Frontal cortex (tissue), 4 donors: ENCODE measurements around the gene PDE4B. TPM values are rescaled to one million over a fixed set of nuclear protein-coding genes. Genes with fewer than 3 reads are reported as not detected.

Source experiments
- DNase-seq, 2 donors: peaks; one replicate each; pipeline ENCODE4 v3.0.0; 2012; ENCODE audit warnings: low spot score in 2 of 2
- FAIRE-seq: peaks from 2 replicates; lab custom pipeline; 2012; peaks lifted over from hg19 to GRCh38; lab: Jason Lieb, UNC
- total RNA-seq: library from RNA; depleted of rRNA; stranded (reverse); fragments of >200 nt; gene quantifications from one replicate; pipeline ENCODE4 v1.2.3, GENCODE V29; 2014
- donor health status: control.
- donor health status: control.
- donor health status: control.

PDE4B gene
- total RNA-seq, 1 donor from 2014 or later: 91.7 TPM

GRCh38 chr1:66335859-66336640 is 543.4 kb downstream of the PDE4B start:
- FAIRE-seq (no peak), DNase-seq (peak in 1 of 2 donors; percentile 19)

DNA sequence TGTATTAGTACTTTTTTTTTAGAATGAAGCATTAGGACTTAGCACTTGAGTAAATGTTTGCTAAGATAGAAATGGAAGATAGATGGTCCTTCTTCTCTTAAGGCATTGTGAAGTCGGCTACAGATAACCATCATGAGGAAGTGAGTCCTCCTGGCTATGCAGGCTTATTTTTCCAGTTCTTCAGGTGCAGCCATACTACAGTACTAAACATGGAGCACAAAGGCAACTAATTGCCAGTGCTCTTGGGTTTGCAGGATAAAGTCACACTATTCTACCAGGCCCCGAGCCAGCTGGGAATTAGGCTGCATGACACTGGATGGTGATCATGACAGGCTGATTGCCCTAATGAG is 543.9 kb downstream of the PDE4B start:
- FAIRE-seq (no peak), DNase-seq (no peak)

DNA sequence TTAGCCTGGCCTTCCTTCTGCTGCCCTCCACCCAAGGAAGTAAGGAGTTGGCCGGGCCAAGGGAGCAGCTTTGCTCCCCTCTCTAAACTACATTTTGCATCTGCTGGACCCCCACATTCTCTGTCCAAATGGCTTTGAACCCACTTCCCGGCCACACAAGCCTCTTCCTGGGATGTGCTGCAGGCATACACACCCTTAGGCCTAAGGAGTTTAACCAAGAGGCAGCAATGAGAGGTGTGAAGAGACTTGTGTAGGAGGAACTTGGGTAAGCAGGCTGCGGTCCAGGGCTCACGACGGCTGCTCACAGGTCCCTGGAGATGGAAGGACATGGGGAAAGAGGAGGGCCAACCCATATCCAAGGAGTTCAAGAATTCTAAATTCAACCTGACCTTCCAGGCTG is 544.6 kb downstream of the PDE4B start:
- DNase-seq (no peak), FAIRE-seq (no peak)

- no peak for FAIRE-seq
- DNase-seq: no peak
Observed at GRCh38 chr1:66339944-66340343, 547.2 kb downstream of the PDE4B start.

DNA sequence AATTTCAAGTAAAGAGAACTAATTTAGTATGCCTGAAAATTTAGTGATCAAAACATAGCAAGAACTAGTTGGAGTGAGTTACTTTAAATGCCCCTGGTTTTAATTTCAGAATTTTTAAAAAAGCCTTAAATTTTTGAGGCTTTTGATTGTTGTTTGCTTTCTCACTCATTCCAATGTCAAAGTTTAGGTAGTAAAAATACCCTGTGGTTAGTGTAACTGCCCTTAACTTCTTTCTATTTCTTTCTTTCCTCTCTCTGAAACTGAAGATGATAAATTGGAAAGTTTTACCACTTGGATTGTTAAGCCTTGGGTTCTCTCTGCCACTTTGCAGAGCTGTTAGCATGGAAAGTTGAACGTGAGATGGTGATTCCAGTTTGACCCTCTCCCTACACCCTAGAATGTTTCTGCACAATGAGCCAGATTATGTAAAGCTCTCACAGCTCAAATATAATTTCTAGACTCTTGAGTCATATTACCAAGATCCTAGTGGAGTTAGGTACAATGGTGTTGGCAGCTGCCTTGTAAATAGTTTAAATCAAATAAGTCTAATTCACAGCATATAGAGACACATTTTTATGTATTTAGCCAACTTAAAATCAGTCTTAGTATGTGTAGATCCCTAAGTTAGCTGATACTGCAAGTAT is 548.9 kb downstream of the PDE4B start:
- FAIRE-seq (no peak), DNase-seq (no peak)

- FAIRE-seq (no peak), DNase-seq (no peak)
Observed at GRCh38 chr1:66342707-66343106, 550.0 kb downstream of the PDE4B start.

DNA sequence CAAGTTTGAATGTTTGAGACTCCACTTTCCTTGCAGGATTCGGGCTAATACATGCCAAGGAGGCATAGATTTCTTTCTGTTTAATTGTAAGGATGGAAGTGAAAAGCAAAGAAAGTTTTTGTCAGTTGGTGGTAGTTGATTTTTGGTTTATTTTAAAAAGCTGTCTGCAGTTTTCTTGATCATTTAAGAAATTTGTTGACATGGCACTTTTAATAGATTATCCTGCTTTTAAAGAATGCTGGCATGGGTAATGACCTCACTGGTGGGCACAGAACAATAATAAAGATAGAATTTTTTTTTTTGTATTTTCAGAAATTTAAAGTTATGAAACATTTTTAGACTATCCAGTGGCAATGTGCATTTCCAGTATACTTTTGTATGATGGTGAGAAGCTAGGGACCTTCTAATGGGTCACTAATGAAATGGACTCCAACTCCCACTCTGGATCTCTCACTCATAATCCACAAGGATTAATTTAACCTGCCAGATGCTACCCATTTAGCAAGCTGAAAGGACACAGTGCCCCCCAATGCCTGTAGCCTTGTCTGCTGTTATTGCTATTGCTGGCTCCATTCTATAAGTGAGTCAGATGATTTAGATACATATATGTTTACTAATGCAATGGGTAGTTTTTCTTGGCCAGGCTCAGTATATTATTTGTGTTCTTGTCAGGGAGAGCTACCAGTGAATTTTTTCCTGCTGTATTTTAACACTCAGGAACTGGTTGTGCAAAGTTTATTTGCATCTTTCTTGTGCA is 551.1 kb downstream of the PDE4B start:
- FAIRE-seq: no peak

DNA sequence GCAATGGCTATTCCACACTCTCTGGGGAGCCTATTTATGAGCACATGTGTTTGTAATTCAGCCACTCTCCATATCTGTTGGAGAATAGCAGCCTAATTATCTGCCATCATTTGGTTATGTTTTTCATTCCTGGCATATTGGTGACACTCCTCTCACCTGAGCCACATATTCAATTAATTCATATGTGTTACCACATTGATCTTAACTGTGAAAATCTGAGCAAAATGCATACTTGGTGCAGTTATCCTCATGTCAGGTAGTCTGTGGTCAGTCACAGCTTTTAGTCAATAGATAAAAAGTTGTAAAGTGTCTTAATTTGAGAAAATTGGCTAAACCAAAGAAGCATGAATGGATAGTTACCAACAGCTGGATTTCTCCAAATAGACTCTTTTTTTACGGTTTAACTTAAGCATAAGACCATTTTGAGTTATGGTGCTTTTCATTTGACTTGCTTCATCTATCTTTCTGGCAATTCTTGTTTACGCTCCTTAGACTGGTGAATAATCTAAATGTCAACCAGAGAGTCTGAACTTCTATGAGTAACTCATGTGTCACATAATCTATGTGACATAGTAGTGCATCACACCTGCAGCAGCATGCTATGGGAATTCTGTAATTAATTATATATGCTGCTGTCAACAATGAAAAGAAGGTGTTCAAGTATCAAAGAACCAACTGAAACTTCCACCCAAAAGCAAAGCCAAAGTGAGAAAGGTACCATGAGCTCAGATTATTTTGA is 553.5 kb downstream of the PDE4B start:
- no peak for FAIRE-seq
- no peak for DNase-seq

More for the DNA sequence above, 551.1 kb downstream of the PDE4B start:
- no peak for DNase-seq

DNA sequence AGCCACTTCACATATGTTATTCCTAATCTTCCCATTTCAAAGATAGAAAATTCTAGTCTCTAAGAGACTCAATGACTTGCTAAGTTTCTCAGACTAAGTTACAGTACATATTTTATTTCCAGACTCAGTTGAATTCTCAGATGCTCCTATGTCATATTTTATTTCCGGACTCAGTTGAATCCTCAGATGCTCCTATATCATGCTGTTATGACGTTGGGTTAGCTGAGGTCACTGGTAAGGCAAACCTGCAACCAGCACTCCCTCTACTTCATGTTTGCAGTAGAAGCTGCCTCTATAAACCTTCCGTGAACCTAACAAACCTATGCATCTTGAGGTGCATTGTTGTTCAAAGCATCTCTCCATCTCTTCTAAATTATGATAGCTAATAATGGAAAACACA is 554.2 kb downstream of the PDE4B start:
- FAIRE-seq: no peak
- DNase-seq: no peak

- no peak for DNase-seq
- no peak for FAIRE-seq
Observed at GRCh38 chr1:66348776-66349175, 556.1 kb downstream of the PDE4B start.

DNA sequence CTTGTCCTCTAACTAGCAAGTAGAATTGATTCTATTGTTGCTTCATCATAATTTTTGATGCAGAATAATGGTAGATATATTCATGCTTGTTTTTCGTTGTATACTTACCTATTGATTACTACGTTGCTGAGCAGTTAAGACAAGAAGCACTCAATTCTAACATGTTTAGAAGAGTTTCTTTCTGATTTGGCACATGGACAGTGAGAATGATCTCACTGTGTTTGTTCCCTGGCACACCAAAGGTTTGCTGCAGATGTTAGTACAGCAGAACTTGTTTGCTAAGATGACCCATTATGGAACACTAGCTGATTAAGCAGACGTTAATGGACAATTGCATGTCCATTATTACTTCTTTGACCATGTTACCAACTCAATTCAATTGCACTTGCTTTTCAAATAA is 556.5 kb downstream of the PDE4B start:
- FAIRE-seq: no peak
- no peak for DNase-seq

DNA sequence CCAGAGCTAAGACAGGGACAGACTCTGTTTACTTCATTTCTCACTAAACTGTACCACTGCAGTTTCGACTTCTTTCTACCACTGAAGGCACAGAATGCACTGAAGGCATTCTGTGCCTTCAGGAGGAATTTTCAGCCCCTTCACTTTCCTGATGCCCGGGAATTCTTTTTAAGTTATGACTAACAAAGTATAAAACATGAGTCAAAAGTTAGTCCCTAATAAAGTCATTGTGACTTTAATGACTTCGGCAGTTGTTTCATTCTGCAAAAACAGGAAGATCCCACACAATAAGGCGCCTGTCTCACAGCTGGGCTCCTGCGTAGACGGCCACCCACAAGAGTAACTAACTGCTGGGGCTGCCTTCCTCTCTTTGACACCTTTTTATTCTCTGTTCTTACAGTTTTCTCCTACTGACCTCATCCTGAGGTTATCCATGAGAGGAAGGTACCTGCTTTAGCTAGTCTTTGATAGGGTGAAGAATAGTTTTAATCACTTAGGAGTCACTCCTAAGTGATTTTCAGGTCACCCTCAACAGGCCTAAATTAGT is 557.4 kb downstream of the PDE4B start:
- FAIRE-seq: no peak

DNA sequence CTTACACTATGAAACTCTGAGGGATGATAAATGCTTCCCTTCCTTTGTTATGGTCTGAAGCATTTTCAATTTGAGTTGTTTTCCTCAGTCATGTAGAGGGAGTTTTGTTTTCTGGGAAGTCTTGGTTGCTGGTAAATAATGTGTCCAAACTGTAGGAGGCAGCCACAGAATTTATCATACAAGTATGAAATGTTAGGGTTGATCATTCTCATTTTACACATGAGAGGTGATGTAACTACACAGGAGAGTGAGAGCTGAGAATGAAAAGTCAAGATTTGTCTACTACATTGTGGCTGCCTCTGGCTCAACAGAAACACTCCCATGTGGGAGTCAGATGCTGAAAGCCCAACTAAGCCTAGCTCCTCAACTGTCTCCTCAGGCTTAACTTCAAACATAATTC is 558.8 kb downstream of the PDE4B start:
- no peak for DNase-seq
- no peak for FAIRE-seq

More for the DNA sequence above, 557.4 kb downstream of the PDE4B start:
- no peak for DNase-seq

DNA sequence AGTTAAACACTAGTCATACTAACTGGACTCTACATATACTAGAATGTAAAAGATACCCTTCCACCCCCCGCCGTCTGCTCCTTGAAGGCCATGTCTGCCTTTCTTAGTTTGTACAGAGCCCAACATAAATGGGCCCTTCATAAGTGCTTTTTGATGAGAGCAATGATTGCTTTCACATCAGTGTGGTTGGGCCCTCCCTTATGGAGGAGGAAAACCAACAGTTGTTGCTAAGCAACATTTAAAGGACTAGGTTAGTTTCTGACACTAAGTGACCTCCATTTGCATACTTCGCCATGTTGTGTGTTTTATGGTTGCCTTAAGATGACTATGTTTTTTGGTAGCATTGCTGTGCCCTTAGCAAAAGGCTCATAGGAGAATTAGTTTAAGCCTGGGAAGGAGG is 559.2 kb downstream of the PDE4B start:
- FAIRE-seq: no peak
- DNase-seq: no peak

GRCh38 chr1:66352792-66353191 is 560.1 kb downstream of the PDE4B start:
- DNase-seq: no peak
- FAIRE-seq: no peak

GRCh38 chr1:66353257-66353656 is 560.6 kb downstream of the PDE4B start:
- FAIRE-seq (no peak), DNase-seq (no peak)

DNA sequence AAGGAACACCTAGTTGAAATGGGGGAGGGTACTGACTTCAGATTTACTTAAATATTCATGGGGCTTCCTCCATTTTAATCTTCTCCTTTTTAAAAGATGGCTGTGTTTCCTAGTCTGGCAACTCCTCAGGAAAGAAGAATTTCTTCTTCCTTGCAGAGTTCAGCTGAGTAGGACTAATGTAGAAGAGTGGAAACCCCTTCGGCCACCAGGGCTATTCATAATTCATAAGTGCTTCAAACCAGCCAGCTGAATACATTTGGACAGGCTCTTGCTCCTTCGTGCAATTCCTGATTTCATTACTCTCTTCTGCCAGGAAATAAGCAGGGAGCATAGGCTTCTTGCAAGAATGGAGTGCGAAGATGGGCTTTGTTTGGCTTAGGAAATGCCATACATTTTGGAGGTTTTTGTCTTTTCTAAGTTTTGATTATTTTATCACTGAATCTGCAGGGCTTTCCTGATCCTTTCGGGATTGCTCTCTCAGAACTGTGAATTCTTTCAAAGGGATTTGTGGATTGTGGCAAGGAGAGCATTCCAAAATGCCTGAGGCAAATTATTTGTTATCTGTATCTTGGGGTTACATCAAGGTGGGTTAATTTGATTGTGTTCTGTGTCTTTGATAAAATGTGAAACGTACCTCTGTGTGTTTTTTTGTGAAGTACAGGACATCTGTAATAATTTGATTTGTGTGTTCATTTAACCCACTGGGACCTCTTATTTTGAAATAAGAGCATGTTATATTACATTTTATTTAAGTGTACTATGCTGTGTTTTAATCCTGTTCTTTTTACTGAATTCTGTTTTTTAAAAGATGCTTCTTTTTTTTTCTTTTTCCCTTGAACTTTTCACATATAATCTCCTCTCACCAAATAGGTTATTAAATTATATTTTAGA is 561.9 kb downstream of the PDE4B start:
- no peak for FAIRE-seq
- DNase-seq: no peak

DNA sequence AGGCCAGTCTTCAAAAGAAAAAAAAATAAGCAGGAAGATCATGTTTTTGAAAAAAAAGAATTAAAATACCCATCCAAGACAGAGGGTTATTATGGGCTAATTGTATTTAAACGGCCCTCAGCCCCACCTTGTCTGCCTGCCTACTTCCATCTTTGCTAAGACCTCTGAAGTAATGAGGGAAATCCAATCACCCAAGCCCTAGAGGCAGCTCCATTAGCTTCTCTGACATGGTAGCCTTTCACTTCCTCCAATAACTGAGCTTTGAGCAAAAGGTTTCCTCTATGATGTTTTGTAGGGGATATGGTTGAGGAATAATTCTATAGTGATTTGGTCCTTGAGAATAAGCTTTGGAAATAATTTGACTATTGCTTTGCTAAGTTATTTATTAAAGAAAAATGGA is 563.1 kb downstream of the PDE4B start:
- FAIRE-seq (no peak), DNase-seq (no peak)

GRCh38 chr1:66356605-66357004 is 563.9 kb downstream of the PDE4B start:
- FAIRE-seq (no peak), DNase-seq (no peak)
